Measurements from ENCODE around the gene TCF4.

- no peak for TF ChIP-seq POLR2A (IDR thresholded peaks at IDR 0.05)
- TF ChIP-seq POLR2AphosphoS5 (IDR thresholded peaks at IDR 0.05): no peak
Observed at GRCh38 chr18:55235094-55235461, 352.9 kb downstream of the TCF4 start.

All from spleen (tissue), 3 donors.